MM.1S (cell line): ENCODE data around the gene PSMD6.
A peak's percentile ranks its signal among the peaks of the same experiment; 100 is the strongest.

Source experiments
- DNase-seq: peaks from one replicate; pipeline ENCODE4 v3.0.0-alpha.2; 2015
- H2AFZ ChIP-seq: fragments of 300-600 bp; sonication (generic); 2 replicates; pipeline ENCODE4 v1.6.0; 2016; ENCODE audit warnings: antibody characterized with exemption, low read length
- H3F3A ChIP-seq: fragments of 300-600 bp; sonication (generic); 2 replicates; pipeline ENCODE4 v1.6.1; 2016; ENCODE audit warnings: mild to moderate bottlenecking, antibody characterized with exemption, low read length, moderate library complexity, mixed read lengths; ENCODE audit not compliant: insufficient read depth
- H3K27ac ChIP-seq: fragments of 300-600 bp; sonication (generic); 2 replicates; pipeline ENCODE4 v1.5.1; 2016; ENCODE audit warnings: mild to moderate bottlenecking, low read length
- H3K27me3 ChIP-seq: fragments of 300-600 bp; sonication (generic); replicated peaks from 2 replicates; pipeline ENCODE4 v1.6.0; 2016; ENCODE audit warnings: low read length; ENCODE audit not compliant: insufficient read depth
- H3K36me3 ChIP-seq: fragments of 300-600 bp; sonication (generic); replicated peaks from 2 replicates; pipeline ENCODE4 v1.6.1; 2016; ENCODE audit warnings: mild to moderate bottlenecking, low read length, mixed read lengths; ENCODE audit not compliant: insufficient read depth
- H3K4me1 ChIP-seq: fragments of 300-600 bp; sonication (generic); 2 replicates; pipeline ENCODE4 v1.6.1; 2016; ENCODE audit warnings: low read length, mixed read lengths
- H3K4me2 ChIP-seq: fragments of 300-600 bp; sonication (generic); 2 replicates; pipeline ENCODE4 v1.6.0; 2016; ENCODE audit warnings: low read depth, low read length
- H3K4me3 ChIP-seq: fragments of 300-600 bp; sonication (generic); 2 replicates; pipeline ENCODE4 v1.5.1; 2016; ENCODE audit warnings: low read length, mixed read lengths
- H3K79me2 ChIP-seq: fragments of 300-600 bp; sonication (generic); 2 replicates; pipeline ENCODE4 v1.6.1; 2016; ENCODE audit warnings: mixed run types, low read length, mixed read lengths
- H3K9ac ChIP-seq: fragments of 300-600 bp; sonication (generic); 2 replicates; pipeline ENCODE4 v1.6.1; 2016; ENCODE audit warnings: low read length, mixed read lengths
- H3K9me2 ChIP-seq: fragments of 300-600 bp; sonication (generic); replicated peaks from 2 replicates; pipeline ENCODE4 v1.6.1; 2016; ENCODE audit warnings: mild to moderate bottlenecking, low read length, mixed read lengths; ENCODE audit not compliant: insufficient read depth
- H3K9me3 ChIP-seq: fragments of 300-600 bp; sonication (generic); replicated peaks from 2 replicates; pipeline ENCODE4 v1.6.1; 2016; ENCODE audit warnings: mild to moderate bottlenecking, low read length, mixed read lengths; ENCODE audit not compliant: insufficient read depth
- H4K20me1 ChIP-seq: fragments of 300-600 bp; sonication (generic); 2 replicates; pipeline ENCODE4 v1.6.1; 2016; ENCODE audit warnings: mild to moderate bottlenecking, low read length, moderate library complexity, mixed read lengths; ENCODE audit not compliant: insufficient read depth
- CTCF ChIP-seq: fragments of 300-600 bp; sonication (generic); IDR thresholded peaks from 2 replicates; pipeline ENCODE4 v1.5.1; 2016; ENCODE audit warnings: antibody characterized with exemption, low read length, mixed read lengths
- EZH2 ChIP-seq: fragments of 300-600 bp; sonication (generic); optimal IDR thresholded peaks from 2 replicates; pipeline ENCODE3; 2017; ENCODE audit warnings: low read depth, mild to moderate bottlenecking, antibody characterized with exemption, low read length, mixed read lengths
- EZH2phosphoT487 ChIP-seq: fragments of 300-600 bp; sonication (generic); IDR thresholded peaks from 2 replicates; pipeline ENCODE4 v1.6.1; 2018; ENCODE audit warnings: antibody characterized with exemption, low read length

Gene PSMD6

GRCh38 chr3:64022451-64023186 is 675 bp downstream of the PSMD6 start:
- Histone ChIP-seq H3F3A (peaks cover 6% of the 10 kb centered on the region), H3K4me1 (peaks cover 21% of the 10 kb centered on the region), H3K36me3 (peaks cover 7% of the 10 kb centered on the region; the same call in 1 of the 2 replicates), H3K4me2 (peak overlapping the region; percentile 93), H3K9me3 (no peaks in the 10 kb centered on the region), H3K4me3 (peak overlapping the region; percentile 90), H3K9me2 (no peaks in the 10 kb centered on the region), H3K27me3 (no peaks in the 10 kb centered on the region), H4K20me1 (no peaks in the 10 kb centered on the region; the same call in 1 of the 2 replicates), H3K27ac (peak overlapping the region; percentile 71; the same call in 1 of the 2 replicates), H3K79me2 (peaks cover 40% of the 10 kb centered on the region), H3K9ac (peak overlapping the region; percentile 91), H2AFZ (peak overlapping the region; percentile 78)
- no peak for TF ChIP-seq EZH2
- no peak for TF ChIP-seq CTCF
- no peak for TF ChIP-seq EZH2phosphoT487
- DNase-seq, result no peak

DNA sequence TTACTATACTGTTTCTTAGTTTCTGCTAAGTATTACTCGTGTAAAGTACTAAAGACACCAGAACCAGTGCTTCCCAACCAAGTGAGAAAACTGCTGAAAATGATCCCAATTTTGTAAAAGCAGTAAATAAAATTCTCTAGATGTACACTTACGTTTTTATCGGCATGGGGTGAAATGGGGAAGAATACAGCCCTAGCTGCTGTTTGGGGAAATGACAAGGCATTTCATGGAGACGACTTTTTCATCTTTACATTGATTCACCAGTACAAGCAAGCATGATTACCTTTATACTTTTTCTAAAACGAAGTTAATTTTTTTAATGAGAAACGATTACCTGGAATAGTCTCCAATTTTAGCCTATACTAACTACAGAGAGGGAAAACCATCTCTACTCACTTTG is 1.4 kb downstream of the PSMD6 start:
- peaks cover 19% of the 10 kb centered on the region for H3K4me1 ChIP-seq
- no peak overlapping the region for H3K27ac ChIP-seq
- TF ChIP-seq CTCF, result no peak
- TF ChIP-seq EZH2phosphoT487, result no peak
- TF ChIP-seq EZH2, result no peak
- peaks cover 40% of the 10 kb centered on the region for H3K79me2 ChIP-seq
- H3K36me3 ChIP-seq, result peaks cover 12% of the 10 kb centered on the region; the same call in 1 of the 2 replicates
- no peaks in the 10 kb centered on the region; the same call in 1 of the 2 replicates for H4K20me1 ChIP-seq
- H3K9me2 ChIP-seq, result no peaks in the 10 kb centered on the region
- no peaks in the 10 kb centered on the region for H3K27me3 ChIP-seq
- peak overlapping the region; percentile 91; the same call in 1 of the 2 replicates for H3K9ac ChIP-seq
- H2AFZ ChIP-seq, result no peak overlapping the region
- H3K4me3 ChIP-seq, result peak overlapping the region; percentile 90
- peaks cover 6% of the 10 kb centered on the region for H3F3A ChIP-seq
- H3K4me2 ChIP-seq, result peak overlapping the region; percentile 93
- no peaks in the 10 kb centered on the region for H3K9me3 ChIP-seq
- no peak for DNase-seq

GRCh38 chr3:64019879-64020278 is 3.4 kb downstream of the PSMD6 start:
- Histone ChIP-seq H3K4me3 (no peak overlapping the region), H3K4me1 (peaks cover 15% of the 10 kb centered on the region), H3K9me3 (no peaks in the 10 kb centered on the region), H3K27me3 (no peaks in the 10 kb centered on the region), H3K27ac (no peak overlapping the region), H3K79me2 (peaks cover 48% of the 10 kb centered on the region), H2AFZ (no peak overlapping the region), H3F3A (peaks cover 6% of the 10 kb centered on the region), H3K4me2 (no peak overlapping the region), H3K36me3 (peaks cover 12% of the 10 kb centered on the region; the same call in 1 of the 2 replicates), H3K9ac (no peak overlapping the region), H3K9me2 (no peaks in the 10 kb centered on the region), H4K20me1 (no peaks in the 10 kb centered on the region; the same call in 1 of the 2 replicates)
- TF ChIP-seq EZH2, result no peak
- no peak for TF ChIP-seq CTCF
- no peak for TF ChIP-seq EZH2phosphoT487
- no peak for DNase-seq
